ENCODE data around the gene MSRB3.
"Not testable (repeated sequence)": the region's sequence is repeated elsewhere in the genome, so short reads cannot be mapped to it uniquely, and the experiment has no call there.

MSRB3 gene

DNA sequence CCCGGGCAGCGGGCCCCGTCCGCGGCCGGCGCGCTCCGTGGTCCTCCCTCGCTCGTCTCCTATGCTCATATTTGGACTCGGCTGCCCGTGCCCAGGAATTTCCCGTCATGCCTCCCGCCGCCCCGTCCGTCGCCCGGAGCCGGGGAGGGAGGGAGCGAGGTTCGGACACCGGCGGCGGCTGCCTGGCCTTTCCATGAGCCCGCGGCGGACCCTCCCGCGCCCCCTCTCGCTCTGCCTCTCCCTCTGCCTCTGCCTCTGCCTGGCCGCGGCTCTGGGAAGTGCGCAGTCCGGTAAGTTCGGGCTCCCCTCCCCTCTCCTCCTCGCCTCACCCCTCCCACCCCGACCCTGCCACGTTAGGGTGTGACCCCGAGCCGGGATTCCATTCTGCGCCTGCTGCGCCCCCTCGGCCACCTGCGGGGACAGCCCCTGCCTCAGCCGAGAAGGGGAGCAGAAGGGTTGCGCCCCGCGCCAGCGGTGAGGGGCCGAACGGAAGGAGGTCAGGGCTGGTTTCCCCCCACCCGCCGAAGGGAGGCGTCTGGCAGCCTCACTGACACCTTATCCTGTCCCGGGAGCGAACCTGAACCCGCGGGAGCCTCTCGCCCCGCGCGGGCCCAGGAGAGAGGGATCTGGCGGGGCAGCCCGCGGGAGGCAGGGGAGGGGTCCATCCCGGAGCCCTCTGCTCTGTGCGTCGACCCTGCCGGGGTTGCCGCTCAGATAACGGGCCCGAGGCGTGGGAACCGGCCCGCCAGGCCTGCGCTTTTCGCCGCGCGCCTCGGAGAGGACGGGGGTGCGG lies at the start of gene MSRB3:
Gene MSRB3 (plus strand): TSS at position 108 of the 793 bp plus-strand sequence. CDS start 29,897 bp downstream, outside the sequence.
- no peak for DNase-seq (ENCODE audit: low spot score)

DNA sequence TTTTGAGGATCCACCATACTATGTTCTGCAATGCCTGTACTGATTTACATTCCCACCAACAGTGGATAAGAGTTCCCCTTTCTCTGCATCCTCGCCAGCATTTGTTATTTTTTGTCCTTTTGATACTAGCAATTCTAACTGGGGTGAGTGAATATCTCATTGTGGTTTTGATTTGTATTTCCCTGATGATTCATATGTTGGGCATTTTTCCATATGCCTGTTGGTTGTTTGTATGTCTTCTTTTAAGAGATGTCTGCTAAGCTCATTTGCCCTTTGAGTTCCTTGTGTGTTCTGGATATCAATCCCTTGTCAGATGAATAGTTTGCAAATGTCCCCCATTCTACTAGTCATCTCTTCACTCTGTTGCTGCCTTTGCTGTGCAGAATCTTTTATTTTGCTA lies 49.0 kb upstream of the MSRB3 start:
- DNase-seq (ENCODE audit: low spot score) = no peak

GRCh38 chr12:65232476-65233077 lies 45.9 kb upstream of the MSRB3 start:
- peak; percentile 28 for DNase-seq (ENCODE audit: low spot score)

DNA sequence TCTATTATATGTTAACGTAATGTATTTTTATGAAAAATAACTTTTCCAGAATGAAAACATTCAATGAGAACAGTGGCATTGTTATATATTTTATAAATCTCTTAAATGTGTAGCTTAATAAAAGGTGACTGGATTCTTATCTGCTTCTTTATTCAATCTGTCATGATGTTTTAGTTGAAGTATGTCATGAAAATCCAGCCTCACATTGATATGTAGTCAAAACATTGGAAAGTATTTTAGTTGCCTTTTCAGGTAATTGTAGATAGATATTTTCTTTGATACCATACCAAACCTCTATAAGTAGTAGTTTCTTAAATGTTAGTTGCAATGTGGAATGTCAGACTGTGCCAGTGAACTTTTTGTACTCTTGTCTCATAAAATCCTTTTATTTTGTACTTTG lies 41.3 kb upstream of the MSRB3 start:
- DNase-seq (ENCODE audit: low spot score) = no peak

- DNase-seq (ENCODE audit: low spot score) = no peak
Measured at GRCh38 chr12:65238609-65239008, 39.9 kb upstream of the MSRB3 start.

GRCh38 chr12:65248656-65249633 lies 29.5 kb upstream of the MSRB3 start:
- no peak for DNase-seq (ENCODE audit: low spot score)

- no peak for DNase-seq (ENCODE audit: low spot score)
Measured at GRCh38 chr12:65252515-65252914, 26.0 kb upstream of the MSRB3 start.

- no peak for DNase-seq (ENCODE audit: low spot score)
Measured at GRCh38 chr12:65257986-65258385, 20.5 kb upstream of the MSRB3 start.

DNA sequence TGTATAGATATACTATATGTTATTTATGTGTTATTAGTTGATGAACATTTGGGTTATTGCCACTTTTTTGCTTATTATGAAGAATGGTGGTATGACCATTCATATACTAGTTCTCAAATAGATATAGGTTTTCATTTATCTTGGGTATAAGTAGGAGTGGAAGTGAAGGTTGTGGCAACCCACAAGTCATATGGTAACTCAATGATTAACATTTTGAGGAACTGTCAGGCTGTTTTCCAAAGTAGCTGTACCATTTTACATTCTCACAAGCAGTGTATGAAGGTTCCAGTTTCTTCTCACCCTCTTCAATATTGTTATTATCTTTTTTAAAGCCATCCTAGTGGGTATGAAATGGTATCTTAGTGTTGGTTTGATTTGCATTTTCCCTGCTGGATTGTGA lies 19.0 kb upstream of the MSRB3 start:
- no peak for DNase-seq (ENCODE audit: low spot score)

DNA sequence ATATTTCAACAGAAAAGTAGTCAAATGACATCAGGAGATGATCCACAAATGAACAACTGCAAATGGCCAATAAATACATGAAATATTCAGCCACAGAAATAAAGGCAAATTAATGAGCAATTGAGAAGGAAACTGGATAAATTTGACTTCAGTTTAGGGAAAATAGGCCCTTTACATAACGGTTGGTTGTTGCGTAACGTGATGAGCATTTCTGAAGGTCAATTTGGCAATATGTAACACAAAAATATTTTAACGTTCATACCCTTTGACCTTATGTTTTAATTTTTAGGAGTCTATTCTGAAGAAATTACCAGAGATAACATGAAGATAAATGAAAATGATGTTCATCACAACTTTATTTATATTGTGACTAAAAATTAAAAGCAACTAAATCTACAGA lies 14.7 kb upstream of the MSRB3 start:
- DNase-seq (ENCODE audit: low spot score) = no peak

DNA sequence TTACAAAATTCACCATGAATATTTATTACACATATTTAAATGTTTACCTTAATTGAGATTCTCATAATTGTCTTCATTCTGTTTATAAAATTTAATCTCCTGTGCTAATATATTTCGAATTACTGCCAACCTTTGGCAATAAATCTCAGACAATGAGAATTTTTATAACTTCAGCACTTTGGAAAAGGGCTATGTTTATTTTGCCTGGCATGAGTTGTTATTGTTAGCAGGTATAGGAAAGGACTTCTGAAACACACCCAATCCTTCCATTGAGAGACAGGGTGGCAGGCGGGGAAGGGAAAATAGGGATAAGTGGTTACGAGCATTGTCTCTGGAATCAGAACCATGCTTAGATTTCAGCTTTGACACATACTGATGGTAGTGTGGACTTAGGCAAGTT lies 12.1 kb upstream of the MSRB3 start:
- no peak for DNase-seq (ENCODE audit: low spot score)

DNA sequence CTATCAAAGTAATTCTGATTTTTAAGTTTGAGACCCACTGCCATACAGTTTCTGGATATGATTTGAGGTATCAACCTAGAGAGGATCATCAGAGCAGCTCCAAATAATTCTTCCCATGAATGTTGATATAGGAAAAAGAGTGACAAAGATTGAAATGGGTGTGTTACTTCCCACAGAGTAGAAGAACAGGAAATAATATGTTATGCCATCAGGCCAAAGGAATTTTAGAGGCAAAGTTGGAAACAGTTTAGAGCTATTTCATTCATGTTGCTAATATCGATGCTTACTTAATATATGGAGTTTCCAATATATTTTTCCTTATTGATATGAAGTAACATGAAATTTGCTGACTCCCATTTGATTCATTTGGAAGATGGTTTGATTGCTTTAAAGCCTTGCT lies 8.9 kb upstream of the MSRB3 start:
- DNase-seq (ENCODE audit: low spot score) = no peak

- DNase-seq (ENCODE audit: low spot score) = no peak
Measured at GRCh38 chr12:65274602-65275272, 3.7 kb upstream of the MSRB3 start.

- DNase-seq (ENCODE audit: low spot score) = no peak
Measured at GRCh38 chr12:65275627-65276026, 2.9 kb upstream of the MSRB3 start.

DNA sequence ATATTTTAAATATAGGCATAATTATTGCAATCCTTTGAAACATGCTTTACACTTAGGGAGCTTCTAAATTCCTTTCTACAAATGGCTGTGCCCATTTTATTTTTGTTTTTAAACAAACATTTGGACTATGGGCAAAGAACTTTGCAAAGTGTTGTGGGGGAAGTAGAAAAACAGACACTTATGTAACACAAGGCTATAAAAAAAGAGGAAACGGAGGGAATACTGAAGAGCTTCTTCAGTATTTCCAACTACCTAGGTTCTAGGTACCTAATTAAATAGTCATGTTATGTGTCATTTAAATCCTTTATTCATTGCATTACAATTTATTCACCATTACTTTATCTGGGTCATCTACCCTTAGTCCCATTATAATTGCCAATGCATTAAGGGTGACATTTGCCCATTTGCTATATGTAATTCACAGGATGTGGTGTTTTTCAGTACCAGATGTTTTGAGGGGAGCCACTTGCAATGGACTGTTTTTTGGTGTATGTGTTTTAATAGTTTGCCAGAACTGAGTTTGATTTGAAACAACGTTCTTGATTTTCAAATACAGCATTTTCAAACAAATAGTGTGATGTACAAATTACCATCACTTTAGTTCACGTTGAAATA lies 1.5 kb upstream of the MSRB3 start:
- DNase-seq (ENCODE audit: low spot score) = no peak

- no peak for DNase-seq (ENCODE audit: low spot score)
Measured at GRCh38 chr12:65277994-65278575, 398 bp upstream of the MSRB3 start.

DNA sequence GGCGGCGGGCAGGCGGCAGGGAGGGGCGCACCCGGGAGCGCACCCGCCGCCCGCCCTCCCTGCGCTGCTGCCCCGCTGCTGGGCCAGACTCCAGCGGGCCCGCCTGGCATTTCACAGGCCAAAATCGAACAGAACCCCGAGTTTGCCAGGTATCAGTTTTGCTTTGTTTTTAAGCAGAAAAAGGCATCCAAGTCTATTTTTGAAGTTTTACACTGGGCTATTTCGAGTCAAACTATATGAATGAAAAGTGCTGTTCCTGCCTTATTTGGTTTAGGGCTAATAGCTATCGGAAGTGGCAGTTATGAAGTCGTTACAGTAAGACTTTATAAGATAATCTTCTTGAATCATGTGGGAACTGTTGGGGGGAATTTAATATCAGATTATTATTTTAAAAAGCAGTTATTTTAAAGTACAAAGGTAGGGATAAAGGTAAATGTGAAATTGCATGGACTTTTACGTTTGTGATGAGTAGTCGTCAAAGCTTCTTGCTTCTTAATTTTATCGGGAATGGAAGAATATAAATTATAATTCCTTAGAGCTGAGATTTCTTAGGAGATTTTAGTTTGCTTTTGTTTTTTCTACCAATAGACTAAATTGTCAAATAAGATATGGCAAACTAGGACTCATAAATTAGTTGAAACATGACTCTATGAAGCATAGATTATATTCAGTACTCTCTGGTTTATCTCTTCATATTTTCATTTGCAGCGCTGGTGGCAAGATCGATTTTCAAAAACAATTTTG lies 1.1 kb downstream of the MSRB3 start:
- DNase-seq (ENCODE audit: low spot score) = no peak

- no peak for DNase-seq (ENCODE audit: low spot score)
Measured at GRCh38 chr12:65280306-65280705, 1.8 kb downstream of the MSRB3 start.

DNA sequence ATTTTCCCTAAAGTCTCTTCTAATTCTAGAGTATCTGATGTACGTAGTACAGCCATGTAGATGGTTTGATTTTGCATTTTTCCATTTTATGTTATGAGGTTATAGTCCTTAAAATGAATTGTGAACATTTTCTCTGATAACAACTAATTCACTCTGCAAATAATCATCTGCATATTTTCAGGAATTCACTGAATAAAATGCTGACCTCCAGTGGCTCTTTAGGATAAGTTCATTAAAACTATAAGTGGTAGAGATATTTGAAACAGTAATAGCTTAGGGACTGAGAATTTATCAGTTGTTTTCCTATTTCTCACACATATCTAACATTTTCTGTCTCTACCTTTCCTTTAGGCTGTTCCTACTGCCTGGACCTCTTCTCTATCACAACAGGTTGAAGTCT lies 4.4 kb downstream of the MSRB3 start:
- no peak for DNase-seq (ENCODE audit: low spot score)

DNA sequence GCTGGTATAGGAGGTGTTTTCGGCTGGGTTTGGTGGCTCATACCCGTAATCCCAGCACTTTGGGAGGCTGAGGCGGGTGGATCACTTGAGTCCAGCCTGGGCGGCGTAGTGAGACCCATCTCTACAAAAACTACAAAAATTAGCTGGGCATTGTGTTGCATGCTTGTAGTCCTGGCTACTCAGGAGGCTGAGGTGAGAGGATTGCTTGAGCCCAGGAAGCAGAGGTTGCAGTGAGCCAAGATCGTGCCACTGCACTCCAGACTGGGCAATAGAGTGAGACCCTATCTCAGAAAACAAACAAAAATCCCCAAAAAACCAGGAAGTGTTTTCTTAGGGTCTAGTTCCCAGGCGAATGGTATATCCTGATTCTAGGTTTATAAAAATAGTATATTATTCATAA lies 7.0 kb downstream of the MSRB3 start:
- not testable (repeated sequence) for DNase-seq (ENCODE audit: low spot score)

- DNase-seq (ENCODE audit: low spot score) = no peak
Measured at GRCh38 chr12:65287426-65287825, 8.9 kb downstream of the MSRB3 start.

Measured in CD4-positive, alpha-beta T cell treated with Interleukin-2 at 100 ng/mL for 4 hours (primary cell).